ENCODE measurements around the gene ATP6AP2.
A peak's percentile ranks its signal among the peaks of the same experiment; 100 is the strongest.

Gene ATP6AP2

GRCh38 chrX:40646489-40647306, 65.9 kb downstream of the ATP6AP2 start:
- DNase-seq: peak; percentile 65

DNA sequence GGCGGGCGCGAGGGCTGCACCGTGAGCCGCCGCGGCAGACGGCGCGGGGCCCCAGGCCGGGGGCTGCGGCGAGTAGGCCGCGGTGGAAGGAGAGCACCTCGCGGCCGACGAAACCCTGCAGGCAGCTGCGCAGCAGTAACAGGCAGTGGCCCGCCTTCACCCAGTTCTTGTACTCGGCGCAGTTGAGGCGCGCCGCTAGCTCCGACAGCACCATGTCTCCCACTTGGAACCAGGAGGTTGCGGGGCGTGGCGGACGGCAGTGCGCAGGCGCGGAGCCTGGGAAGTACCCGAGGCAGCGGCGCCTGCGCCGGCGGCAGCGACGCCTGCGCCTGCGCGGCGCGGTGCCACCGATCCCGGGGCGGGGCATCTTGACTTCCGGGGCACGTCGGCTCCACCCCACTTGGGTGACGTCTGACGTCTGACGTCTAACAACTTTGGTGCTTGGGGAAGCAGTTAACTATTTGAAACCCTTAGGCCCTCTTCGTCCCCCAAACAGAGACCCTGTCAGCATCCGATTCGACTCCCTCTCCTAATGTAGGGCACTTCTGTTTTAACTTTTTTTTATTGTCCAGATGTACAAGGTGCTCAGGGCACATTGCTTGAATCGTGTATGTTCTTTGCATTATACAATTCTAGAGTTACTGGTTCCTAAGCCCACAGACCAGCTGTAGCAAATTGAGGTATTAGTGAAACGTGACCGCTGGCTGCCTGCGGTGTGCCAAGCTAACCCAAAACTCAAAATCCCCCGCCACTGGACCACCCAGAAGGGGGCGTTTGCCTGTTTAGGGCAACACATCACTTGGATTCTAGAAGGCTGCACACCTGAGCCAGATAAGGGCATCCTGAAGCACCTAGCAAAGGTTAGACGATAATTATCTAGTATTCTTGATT, 66.8 kb downstream of the ATP6AP2 start, which contains the start of gene CXorf38:
TSS of gene CXorf38 (minus strand) at position 255 of the 891 bp plus-strand sequence. CDS start at position 214, 41 bp downstream.
- DNase-seq: peak; percentile 95

- DNase-seq: peak; percentile 83
Observed at GRCh38 chrX:40651620-40652223, 71.0 kb downstream of the ATP6AP2 start.

DNA sequence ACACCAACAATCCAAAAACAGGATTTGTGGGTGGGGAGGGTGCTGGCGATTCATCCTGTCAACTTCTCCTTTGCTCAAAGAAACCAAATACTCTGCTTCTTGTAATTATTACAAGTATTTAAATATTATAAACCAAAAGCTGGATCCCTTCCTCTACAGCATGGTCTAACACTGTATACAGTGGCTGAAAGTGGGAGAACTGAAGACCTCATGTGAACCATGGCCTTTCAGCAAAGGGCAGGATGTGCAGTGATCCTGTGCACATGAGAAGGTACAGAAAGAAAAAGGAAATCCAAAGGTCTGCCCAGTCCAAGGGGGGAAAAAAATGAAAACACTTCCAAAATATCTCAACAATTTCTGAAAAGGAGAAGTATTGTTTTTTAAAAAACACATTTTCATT, 71.9 kb downstream of the ATP6AP2 start:
- no peak for DNase-seq

DNA sequence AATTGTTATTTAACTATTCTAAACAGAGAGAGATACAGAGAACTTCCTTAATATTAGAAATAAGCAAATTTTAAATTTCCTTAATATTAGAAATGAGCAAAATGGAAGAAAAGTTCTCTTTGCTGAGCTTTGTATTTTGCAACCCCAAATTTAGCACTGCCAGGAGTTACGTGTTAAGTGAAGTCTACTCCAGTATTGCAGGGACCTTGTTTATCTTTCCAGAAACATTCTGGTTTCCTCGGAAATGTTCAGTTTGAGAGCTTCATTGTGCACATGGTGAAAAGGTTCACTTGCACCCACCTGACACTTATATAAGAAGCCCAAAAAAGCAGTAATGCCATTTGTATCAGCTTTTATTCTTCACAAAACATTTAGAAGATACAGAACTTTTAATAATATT, 72.8 kb downstream of the ATP6AP2 start:
- no peak for DNase-seq
